ENCODE data around the gene PRUNE2.
"Not testable (repeated sequence)": the region's sequence is repeated elsewhere in the genome, so short reads cannot be mapped to it uniquely, and the experiment has no call there.

The PRUNE2 gene

GRCh38 chr9:76905791-76906646 is at the start of gene PRUNE2:
Gene PRUNE2, minus strand, starts transcription at chr9:76906114. Its CDS starts 151 bp downstream, at chr9:76905963.
- DNase-seq (ENCODE audit: low read depth) = no peak

GRCh38 chr9:76955406-76955805 is 49.5 kb upstream of the PRUNE2 start:
- not testable (repeated sequence) for DNase-seq (ENCODE audit: low read depth)

GRCh38 chr9:76949865-76950264 is 44.0 kb upstream of the PRUNE2 start:
- DNase-seq (ENCODE audit: low read depth) = no peak

- DNase-seq (ENCODE audit: low read depth) = no peak
Measured at GRCh38 chr9:76944011-76944410, 38.1 kb upstream of the PRUNE2 start.

- DNase-seq (ENCODE audit: low read depth) = no peak
Measured at GRCh38 chr9:76943054-76943453, 37.1 kb upstream of the PRUNE2 start.

GRCh38 chr9:76932757-76933156 is 26.8 kb upstream of the PRUNE2 start:
- no peak for DNase-seq (ENCODE audit: low read depth)

- DNase-seq (ENCODE audit: low read depth) = no peak
Measured at GRCh38 chr9:76932265-76932664, 26.4 kb upstream of the PRUNE2 start.

- no peak for DNase-seq (ENCODE audit: low read depth)
Measured at GRCh38 chr9:76927540-76928240, 21.8 kb upstream of the PRUNE2 start.

- no peak for DNase-seq (ENCODE audit: low read depth)
Measured at GRCh38 chr9:76926846-76927245, 20.9 kb upstream of the PRUNE2 start.

- DNase-seq (ENCODE audit: low read depth) = no peak
Measured at GRCh38 chr9:76926324-76926741, 20.4 kb upstream of the PRUNE2 start.

- no peak for DNase-seq (ENCODE audit: low read depth)
Measured at GRCh38 chr9:76921165-76921564, 15.3 kb upstream of the PRUNE2 start.

- DNase-seq (ENCODE audit: low read depth) = no peak
Measured at GRCh38 chr9:76917299-76917698, 11.4 kb upstream of the PRUNE2 start.

GRCh38 chr9:76916231-76916630 is 10.3 kb upstream of the PRUNE2 start:
- no peak for DNase-seq (ENCODE audit: low read depth)

GRCh38 chr9:76913467-76913866 is 7.6 kb upstream of the PRUNE2 start:
- no peak for DNase-seq (ENCODE audit: low read depth)

- DNase-seq (ENCODE audit: low read depth) = no peak
Measured at GRCh38 chr9:76912636-76913275, 6.8 kb upstream of the PRUNE2 start.

GRCh38 chr9:76911971-76912370 is 6.1 kb upstream of the PRUNE2 start:
- DNase-seq (ENCODE audit: low read depth) = no peak

- DNase-seq (ENCODE audit: low read depth) = no peak
Measured at GRCh38 chr9:76910861-76911260, 4.9 kb upstream of the PRUNE2 start.

- DNase-seq (ENCODE audit: low read depth) = no peak
Measured at GRCh38 chr9:76906647-76906975, 697 bp upstream of the PRUNE2 start.

GRCh38 chr9:76904661-76905457 is 1.1 kb downstream of the PRUNE2 start:
- no peak for DNase-seq (ENCODE audit: low read depth)

GRCh38 chr9:76902395-76902794 is 3.5 kb downstream of the PRUNE2 start:
- DNase-seq (ENCODE audit: low read depth) = no peak

GRCh38 chr9:76901801-76902200 is 4.1 kb downstream of the PRUNE2 start:
- no peak for DNase-seq (ENCODE audit: low read depth)

GRCh38 chr9:76900884-76901440 is 5.0 kb downstream of the PRUNE2 start:
- no peak for DNase-seq (ENCODE audit: low read depth)

All from stimulated activated CD8-positive, alpha-beta memory T cell treated with anti-CD3 and anti-CD28 coated beads, Interleukin-15, amount 100 ng/mL, for 1 hour (primary cell).